ENCODE data around the gene CFAP92.

DNA sequence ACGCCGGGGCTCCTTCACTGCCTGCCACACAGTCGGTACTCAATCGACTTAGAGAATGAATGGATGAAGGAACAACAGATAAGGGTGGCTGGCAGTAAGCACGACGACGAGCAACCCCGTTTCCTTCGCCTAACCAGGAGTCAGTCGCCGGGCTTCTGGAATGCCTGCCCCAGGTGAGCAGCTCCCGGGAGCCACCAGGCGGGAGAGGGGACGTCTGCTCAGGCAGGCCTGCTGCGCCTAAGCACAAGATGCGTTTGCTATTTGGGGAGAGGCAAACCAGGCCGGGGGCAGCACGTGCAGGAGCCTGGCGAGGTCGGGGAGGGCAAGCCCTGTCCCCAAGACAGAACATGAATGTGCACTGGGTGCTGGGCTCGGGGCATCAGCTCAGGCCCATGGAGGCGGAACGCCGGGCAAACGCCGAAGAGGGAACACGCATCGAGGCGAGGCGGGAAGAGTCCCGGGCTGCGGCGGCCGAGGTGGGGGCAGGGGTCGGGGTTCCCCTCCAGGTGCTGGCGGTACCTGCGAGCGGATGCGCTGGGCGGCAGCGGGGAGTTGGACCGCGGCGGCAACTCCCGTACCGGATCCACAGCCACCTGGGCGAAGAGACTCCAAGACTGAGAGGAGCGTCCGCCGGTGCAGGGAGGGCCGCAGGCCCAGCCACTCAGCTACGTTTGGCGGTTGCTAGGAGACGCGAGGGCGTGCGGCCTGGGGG, at the start of gene CFAP92:
- TF ChIP-seq, protein P1, sequence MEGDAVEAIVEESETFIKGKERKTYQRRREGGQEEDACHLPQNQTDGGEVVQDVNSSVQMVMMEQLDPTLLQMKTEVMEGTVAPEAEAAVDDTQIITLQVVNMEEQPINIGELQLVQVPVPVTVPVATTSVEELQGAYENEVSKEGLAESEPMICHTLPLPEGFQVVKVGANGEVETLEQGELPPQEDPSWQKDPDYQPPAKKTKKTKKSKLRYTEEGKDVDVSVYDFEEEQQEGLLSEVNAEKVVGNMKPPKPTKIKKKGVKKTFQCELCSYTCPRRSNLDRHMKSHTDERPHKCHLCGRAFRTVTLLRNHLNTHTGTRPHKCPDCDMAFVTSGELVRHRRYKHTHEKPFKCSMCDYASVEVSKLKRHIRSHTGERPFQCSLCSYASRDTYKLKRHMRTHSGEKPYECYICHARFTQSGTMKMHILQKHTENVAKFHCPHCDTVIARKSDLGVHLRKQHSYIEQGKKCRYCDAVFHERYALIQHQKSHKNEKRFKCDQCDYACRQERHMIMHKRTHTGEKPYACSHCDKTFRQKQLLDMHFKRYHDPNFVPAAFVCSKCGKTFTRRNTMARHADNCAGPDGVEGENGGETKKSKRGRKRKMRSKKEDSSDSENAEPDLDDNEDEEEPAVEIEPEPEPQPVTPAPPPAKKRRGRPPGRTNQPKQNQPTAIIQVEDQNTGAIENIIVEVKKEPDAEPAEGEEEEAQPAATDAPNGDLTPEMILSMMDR (IDR thresholded peaks at IDR 0.05) = no peak
- TF ChIP-seq POLR2AphosphoS5 (IDR thresholded peaks at IDR 0.05; ENCODE audit: low read depth, low read length) = no peak

All from Panc1 (cell line).